SKM-1 treated with dmso at 0.1 percent for 144 hours (cell line): Measurements from ENCODE around the gene ETFA.

Experiments used
- DNase-seq: peaks from one replicate; lab custom pipeline; 2025; ENCODE audit not compliant: unreplicated experiment; lab: John Stamatoyannopoulos, UW

The ETFA gene

GRCh38 chr15:76311100-76311953 lies at the start of gene ETFA:
Gene ETFA (minus strand): TSS chr15:76311469. CDS start chr15:76311388, 81 bp downstream.
- DNase-seq: peak; percentile 96

GRCh38 chr15:76360416-76360815 lies 49.1 kb upstream of the ETFA start:
- DNase-seq: no peak

- DNase-seq: no peak
Observed at GRCh38 chr15:76359152-76359551, 47.9 kb upstream of the ETFA start.

DNA sequence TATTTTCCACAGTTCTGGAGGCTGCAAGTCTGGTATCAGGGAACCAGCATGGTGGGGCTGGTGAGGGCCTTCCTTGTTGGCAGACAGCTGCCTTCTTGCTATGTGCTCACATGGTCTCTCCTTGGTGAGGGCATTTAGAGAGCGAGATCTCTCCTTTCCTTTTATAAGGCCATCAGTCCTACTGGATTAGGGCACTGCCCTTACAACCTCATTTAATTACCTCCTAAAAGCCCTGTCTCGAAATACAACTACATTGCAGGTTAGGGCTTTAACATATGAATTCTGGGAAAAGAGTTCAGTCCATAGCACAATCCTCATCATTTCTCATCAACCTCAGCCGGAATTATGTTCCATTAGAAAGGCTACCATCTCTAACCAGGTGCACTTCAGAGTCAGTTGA lies 47.2 kb upstream of the ETFA start:
- no peak for DNase-seq

DNA sequence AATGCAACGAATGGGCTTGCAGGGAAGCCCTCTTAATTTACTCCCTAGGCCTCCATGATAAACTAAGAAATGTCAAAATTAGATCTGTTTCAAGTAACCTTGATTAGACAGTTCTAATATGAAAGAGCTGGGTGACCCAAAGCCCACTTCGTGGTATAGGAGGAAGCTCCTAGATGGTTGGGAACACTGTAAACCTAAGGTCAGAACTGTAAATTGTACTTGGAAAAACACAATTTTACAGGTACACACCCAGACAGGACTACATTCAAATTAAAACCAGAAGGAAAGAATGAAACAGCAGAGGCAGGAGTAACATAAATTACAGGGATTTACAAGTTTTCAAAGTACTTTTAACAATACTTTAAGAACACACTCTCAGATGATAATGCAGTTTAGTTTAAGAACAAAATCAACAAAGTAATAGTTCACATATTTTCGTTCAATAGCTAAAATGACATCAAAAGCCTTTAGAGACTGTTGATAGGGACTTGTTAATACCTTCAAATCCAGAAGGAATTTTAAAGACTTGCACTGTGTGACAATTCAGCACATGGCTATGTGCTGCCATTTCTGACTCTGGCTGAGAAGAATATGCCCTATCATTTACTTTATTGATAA lies 43.7 kb upstream of the ETFA start:
- no peak for DNase-seq

DNA sequence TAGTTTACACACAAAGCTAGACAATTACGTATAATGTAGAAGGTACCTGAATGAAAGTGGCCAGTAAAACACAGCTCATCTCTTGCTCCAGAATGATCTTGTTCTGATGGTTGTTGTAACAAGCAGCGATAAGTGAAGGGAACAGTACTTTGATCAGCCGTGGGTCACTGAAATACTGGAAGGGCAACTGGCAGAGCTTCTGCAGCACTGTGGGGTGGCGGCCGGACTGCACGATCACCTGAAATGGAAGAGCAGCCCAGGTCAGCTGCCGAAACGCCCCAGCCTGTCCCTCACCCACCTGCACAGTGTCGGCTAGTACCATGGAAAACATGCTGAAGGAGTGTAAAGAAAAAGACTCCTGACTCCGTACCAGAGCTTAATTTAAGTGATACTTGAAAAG lies 42.6 kb upstream of the ETFA start:
- DNase-seq: no peak

DNA sequence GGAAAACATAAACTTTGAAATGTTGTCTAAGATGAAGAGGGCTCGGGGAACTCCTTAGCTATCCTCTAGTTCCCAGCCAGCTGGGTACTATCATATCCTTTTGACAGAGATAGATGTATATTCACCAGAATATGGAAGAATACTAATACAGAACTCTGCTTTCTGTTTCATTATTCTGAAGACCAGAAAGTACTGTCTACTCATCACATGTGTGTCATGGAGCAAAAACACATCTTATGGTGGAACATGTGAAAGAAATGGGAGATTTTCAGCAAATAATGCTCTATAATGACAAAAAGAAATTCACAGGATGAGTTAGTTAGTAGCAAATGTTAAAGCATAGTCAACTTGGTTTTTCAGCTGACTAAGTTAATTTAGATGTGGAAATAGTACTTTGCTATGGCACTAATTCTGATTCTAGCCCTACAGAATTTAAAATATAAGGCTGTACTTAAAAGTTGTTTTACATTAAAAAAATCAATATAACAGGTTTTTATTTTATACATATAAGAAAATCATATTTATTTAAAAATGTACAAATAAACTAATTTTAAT lies 41.8 kb upstream of the ETFA start:
- DNase-seq: no peak

DNA sequence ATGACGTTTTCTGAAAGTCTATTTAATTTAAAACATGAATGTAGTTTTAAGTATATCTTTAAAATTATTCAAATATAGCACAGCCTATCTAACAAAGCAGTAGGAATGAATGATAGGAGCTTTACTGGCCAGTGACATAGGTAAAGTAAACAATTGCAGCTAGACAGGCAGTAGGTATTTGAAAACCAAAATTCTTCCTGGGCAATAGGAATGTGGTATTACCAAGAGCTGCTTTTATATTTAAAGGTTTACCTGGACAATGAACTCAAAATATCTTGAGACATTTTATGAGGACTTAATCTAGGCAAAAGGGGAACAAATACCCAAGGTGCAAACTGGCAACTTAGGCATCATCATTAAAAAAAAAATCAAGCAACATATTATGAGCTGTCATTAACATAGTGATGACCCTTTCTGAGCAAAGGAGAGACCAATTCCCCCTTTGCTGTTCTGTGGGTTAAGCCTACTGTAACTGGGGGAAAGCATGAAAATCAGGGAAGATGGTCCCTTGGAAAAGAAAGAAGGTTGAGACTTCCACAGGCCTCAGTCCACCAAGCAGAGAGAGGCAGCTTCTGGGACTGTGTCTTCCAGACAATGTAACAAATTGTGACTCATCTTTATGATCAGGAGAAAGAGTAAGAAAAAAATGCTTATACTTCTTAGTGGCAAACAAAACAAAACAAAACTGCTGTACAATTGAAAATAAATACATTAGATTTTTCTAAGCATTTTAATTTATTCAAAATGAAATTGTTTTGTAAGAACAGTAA lies 38.2 kb upstream of the ETFA start:
- DNase-seq: no peak

- no peak for DNase-seq
Observed at GRCh38 chr15:76347482-76348055, 36.3 kb upstream of the ETFA start.

GRCh38 chr15:76346669-76347481 lies 35.6 kb upstream of the ETFA start:
- DNase-seq: no peak

GRCh38 chr15:76345880-76346668 lies 34.8 kb upstream of the ETFA start:
- no peak for DNase-seq

DNA sequence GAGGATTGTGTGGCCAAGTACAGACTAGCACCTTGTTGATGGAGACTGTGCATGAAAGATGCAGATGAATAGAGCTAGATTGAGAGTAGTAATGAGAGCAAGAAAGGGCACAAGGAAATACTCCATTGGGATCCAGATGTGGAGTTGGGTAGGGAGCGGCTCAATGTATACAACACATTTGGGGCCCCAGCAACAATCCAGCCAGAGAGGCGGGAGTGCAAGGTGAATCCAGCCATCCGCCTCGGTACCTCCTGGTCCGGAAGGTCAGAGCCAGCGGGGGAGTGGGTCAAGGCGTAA lies 34.3 kb upstream of the ETFA start:
- DNase-seq: no peak

DNA sequence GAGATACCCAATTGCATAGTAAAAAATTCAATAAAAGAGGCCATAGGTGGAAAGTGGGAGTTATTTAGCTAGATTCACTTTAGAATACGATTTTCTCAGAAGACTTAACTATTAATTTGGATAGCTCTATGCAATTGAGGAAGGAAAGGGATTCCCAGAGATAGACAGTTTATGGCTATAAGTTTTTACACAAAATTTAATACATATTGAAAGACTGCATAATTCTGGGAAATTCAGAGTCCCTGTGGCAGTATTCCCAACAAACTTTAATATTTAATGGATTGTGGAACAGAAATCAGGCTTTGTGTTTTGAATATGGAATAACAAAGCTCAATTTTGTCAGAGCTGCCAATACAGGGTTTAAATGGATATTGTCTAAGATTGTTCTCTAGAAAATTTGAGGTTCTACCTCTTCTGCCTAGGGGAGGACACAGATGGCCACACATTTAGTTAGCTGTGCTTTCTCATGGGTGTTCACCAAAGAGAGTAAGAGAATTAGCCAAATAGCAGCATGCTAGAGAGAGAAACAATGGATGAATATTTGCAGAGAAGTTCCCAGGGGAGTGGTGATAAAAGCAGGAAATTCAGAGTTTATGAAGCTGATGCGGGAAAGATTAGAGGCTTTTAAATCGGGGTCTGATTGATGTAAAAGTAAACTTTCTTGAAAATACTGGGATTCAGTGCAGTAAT lies 33.8 kb upstream of the ETFA start:
- DNase-seq: no peak

DNA sequence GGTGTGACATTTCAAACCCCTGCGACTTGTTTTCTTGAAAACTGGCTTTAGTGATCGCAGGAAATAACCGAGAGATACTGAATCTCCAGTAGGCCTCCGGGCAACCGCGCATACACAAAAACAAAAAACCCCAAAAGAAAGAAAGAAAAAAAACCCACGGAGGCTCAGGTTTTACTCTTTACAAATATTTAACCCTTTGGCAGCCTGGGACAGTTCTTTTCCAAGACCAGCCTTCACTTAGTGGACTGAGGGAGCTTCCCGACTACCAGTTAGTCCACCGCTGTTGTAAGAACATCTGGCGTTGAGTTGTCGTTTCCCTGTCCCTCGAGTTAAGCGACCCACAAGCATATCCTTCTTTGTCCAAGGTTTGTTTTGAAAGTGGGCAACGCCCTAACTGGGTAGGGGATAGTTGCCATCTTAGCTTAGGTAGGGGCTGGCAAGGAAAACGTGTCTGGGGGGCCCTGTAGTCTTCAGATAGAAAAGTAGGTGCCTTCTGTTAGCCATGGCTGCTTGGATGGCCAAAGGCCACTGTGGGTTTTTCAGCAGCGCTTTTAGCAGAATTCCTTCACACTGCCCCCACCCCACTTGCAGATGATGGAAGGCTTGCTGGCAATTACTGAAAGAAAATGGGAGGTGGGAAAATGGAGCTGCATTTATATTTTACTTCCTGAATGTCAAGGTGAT lies 32.2 kb upstream of the ETFA start:
- DNase-seq: no peak

- DNase-seq: no peak
Observed at GRCh38 chr15:76342382-76343201, 31.3 kb upstream of the ETFA start.

- DNase-seq: no peak
Observed at GRCh38 chr15:76342058-76342381, 30.8 kb upstream of the ETFA start.

- no peak for DNase-seq
Observed at GRCh38 chr15:76341366-76342057, 30.2 kb upstream of the ETFA start.
